HepG2 (cell line): Measurements from ENCODE around the gene SYTL1. TPM values are rescaled to one million over a fixed set of nuclear protein-coding genes. Genes with fewer than 3 reads are reported as not detected.
A peak's percentile ranks its signal among the peaks of the same experiment; 100 is the strongest.

Source experiments
- ARNT ChIP-seq: fragments of 450-650 bp; IDR thresholded peaks from 2 replicates; pipeline ENCODE4 v1.6.1; 2017
- DR1 ChIP-seq: sonication (generic); formaldehyde crosslinking; IDR thresholded peaks from 2 replicates; pipeline ENCODE4 v1.8.0; 2021; ENCODE audit warnings: mild to moderate bottlenecking, missing genetic modification reagents, inconsistent platforms
- EP300 ChIP-seq, 3 experiments: sonication (generic) in 1 of 3; formaldehyde crosslinking in 1 of 3; IDR thresholded peaks; 2 replicates each; pipeline versions ENCODE4 v1.5.1 to v1.6.1; 2011 to 2020; ENCODE audit warnings: low read depth in 2 of 3, low read length in 2 of 3, borderline replicate concordance in 1 of 3, improper control_type of control experiment in 1 of 3, mild to moderate bottlenecking in 1 of 3, missing genetic modification reagents in 1 of 3, moderate library complexity in 1 of 3
- HDAC6 ChIP-seq: fragments of 200-600 bp; sonication (generic); IDR thresholded peaks from 2 replicates; pipeline ENCODE4 v1.7.0; 2017; ENCODE audit warnings: mild to moderate bottlenecking, antibody characterized with exemption, low read length, low read depth
- HES4 ChIP-seq: sonication (generic); formaldehyde crosslinking; IDR thresholded peaks from 2 replicates; pipeline ENCODE4 v1.9.0; 2021; ENCODE audit warnings: mild to moderate bottlenecking, missing genetic modification reagents, borderline replicate concordance
- HOXA7 ChIP-seq: sonication (generic); formaldehyde crosslinking; IDR thresholded peaks from 2 replicates; pipeline ENCODE4 v1.8.1; 2022; ENCODE audit warnings: mild to moderate bottlenecking, missing genetic modification reagents, moderate library complexity
- KDM1A ChIP-seq: IDR thresholded peaks from 2 replicates; pipeline ENCODE4 v1.6.1; 2016; ENCODE audit warnings: missing compliant biosample characterization
- KLF6 ChIP-seq: IDR thresholded peaks from 2 replicates; pipeline ENCODE4 v1.8.0; 2016; ENCODE audit warnings: missing biosample characterization, missing genetic modification reagents
- RCOR2 ChIP-seq: IDR thresholded peaks from 2 replicates; pipeline ENCODE4 v1.6.1; 2016; ENCODE audit warnings: missing biosample characterization, missing genetic modification reagents
- TARDBP ChIP-seq: sonication (generic); formaldehyde crosslinking; IDR thresholded peaks from 2 replicates; pipeline ENCODE4 v1.8.0; 2022; ENCODE audit warnings: mild to moderate bottlenecking, missing genetic modification reagents
- TEAD3 ChIP-seq: optimal IDR thresholded peaks from 2 replicates; pipeline ENCODE3; 2016; ENCODE audit warnings: borderline replicate concordance
- TMF1 ChIP-seq: sonication (generic); formaldehyde crosslinking; IDR thresholded peaks from 2 replicates; pipeline ENCODE4 v1.8.1; 2022; ENCODE audit warnings: low read depth, missing genetic modification reagents
- TRIM24 ChIP-seq: sonication (generic); formaldehyde crosslinking; IDR thresholded peaks from 2 replicates; pipeline ENCODE4 v1.8.0; 2022; ENCODE audit warnings: mild to moderate bottlenecking, missing genetic modification reagents
- ZIK1 ChIP-seq: sonication (generic); formaldehyde crosslinking; IDR thresholded peaks from 2 replicates; pipeline ENCODE4 v1.5.0; 2020; ENCODE audit warnings: mild to moderate bottlenecking, low read depth, missing genetic modification reagents, borderline replicate concordance
- ZNF460 ChIP-seq: sonication (generic); formaldehyde crosslinking; IDR thresholded peaks from 2 replicates; pipeline ENCODE4 v1.5.1; 2020; ENCODE audit warnings: missing genetic modification reagents, mild to moderate bottlenecking, borderline replicate concordance
- polyA plus RNA-seq, 8 experiments: library from polyadenylated mRNA; depleted of rRNA in 3 of 8; stranded (reverse) in 7 of 8; unstranded in 1 of 8; fragments of >200 nt; fragmentation: Illumina TruSeq in 4 of 8; extraction: Trizol in 4 of 8; gene quantifications; 2 replicates each; pipeline versions ENCODE4 v1.2.1 to v1.2.3, GENCODE V29; 2011 to 2016; ENCODE audit warnings: low read depth in 4 of 8, missing spikeins in 1 of 8, mixed read lengths in 1 of 8; ENCODE audit not compliant: insufficient read depth in 1 of 8
- total RNA-seq, 5 experiments: library from RNA; depleted of rRNA; stranded (reverse); fragments of >200 nt; fragmentation: Illumina TruSeq; extraction: Trizol; gene quantifications; 2 replicates each; pipeline ENCODE4 v1.2.3, GENCODE V29; 2016; ENCODE audit warnings: low read depth in 1 of 5
- TF ChIP-seq, protein P1 (sequence below): IDR thresholded peaks from 2 replicates; pipeline ENCODE4 v1.6.1; 2016; ENCODE audit warnings: low read depth, borderline replicate concordance
- TF ChIP-seq, protein P2 (sequence below): IDR thresholded peaks from 2 replicates; pipeline ENCODE4 v1.6.1; 2018; ENCODE audit warnings: missing genetic modification reagents, mild to moderate bottlenecking, missing compliant biosample characterization
- TF ChIP-seq, protein P3 (sequence below): sonication (generic); formaldehyde crosslinking; IDR thresholded peaks from 2 replicates; pipeline ENCODE4 v1.5.0; 2020; ENCODE audit warnings: mild to moderate bottlenecking, missing genetic modification reagents
- TF ChIP-seq, protein P4 (sequence below): sonication (generic); formaldehyde crosslinking; IDR thresholded peaks from 2 replicates; pipeline ENCODE4 v1.5.1; 2020; ENCODE audit warnings: mild to moderate bottlenecking, missing genetic modification reagents, moderate library complexity
- TF ChIP-seq, protein P5 (sequence below): sonication (generic); formaldehyde crosslinking; IDR thresholded peaks from 2 replicates; pipeline ENCODE4 v1.4.0; 2020; ENCODE audit warnings: missing genetic modification reagents, borderline replicate concordance

The SYTL1 gene
- total and polyA plus RNA-seq, 2 of the 13 experiments (the other 11 are each of a cell fraction or from before 2014, with no cell fraction given), result 11.1 to 17.8 TPM

DNA sequence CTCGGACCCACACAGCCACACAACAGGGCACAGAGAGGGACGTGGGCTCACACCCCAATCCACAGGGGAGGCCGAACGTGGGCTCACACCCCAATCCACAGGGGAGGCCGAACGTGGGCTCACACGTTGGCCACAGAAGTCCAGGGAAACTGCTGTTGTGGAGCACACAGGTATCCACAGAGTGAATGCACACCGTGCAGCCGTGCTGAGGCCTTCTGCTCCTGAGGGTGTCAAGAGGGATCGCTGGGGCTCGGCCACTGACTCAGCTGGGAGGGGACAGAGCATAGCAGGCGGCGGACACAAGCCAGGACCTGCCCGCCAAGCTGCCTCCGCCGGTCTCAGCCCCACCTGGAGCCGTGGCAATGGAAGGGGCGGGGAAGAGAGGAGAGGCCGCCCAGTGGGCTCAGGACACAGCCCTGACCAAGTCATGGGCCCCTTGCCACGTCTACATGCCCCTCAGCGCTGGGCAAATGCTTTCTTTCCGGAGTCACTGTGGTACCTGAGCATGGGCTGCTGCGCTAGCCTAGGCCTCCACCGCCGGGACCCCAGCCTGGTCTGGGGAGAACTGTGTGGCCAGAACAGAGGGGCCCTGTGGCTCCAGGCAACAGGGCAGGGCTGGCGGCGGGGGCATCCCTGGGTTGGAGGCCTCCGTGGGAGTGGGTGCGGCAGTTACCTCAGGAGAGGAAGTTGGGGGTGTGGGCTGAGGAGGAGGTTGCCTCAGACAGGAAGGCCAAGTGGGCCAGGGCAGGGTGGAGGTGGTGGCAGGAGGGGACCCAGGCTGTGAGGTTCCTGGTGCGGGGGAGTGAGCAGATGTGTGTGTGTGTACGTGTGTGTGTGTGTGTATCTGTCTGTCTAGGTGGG, 1.2 kb downstream of the SYTL1 start (continued):
- TF ChIP-seq EP300 (IDR thresholded peaks at IDR 0.05; ENCODE audit: low read depth in 2 of 2, low read length in 2 of 2) (no peak), EP300 (CRISPR knock-in tag; IDR thresholded peaks at IDR 0.05; ENCODE audit: borderline replicate concordance) (0 out of 2 replicates have a peak, but pooled peaks have one; percentile 19), ARNT (no peak), KLF6 (CRISPR knock-in tag) (no peak), HES4 (peak; percentile 78; the same call in 1 of the 2 replicates), KDM1A (CRISPR knock-in tag) (no peak), ZNF460 (no peak), TMF1 (no peak), TRIM24 (CRISPR knock-in tag) (no peak), HOXA7 (no peak), TEAD3 (CRISPR knock-in tag) (peak; percentile 13), DR1 (no peak), ZIK1 (CRISPR knock-in tag) (no peak), TARDBP (peak; percentile 80), RCOR2 (CRISPR knock-in tag) (no peak), HDAC6 (no peak)
- TF ChIP-seq, protein P1, sequence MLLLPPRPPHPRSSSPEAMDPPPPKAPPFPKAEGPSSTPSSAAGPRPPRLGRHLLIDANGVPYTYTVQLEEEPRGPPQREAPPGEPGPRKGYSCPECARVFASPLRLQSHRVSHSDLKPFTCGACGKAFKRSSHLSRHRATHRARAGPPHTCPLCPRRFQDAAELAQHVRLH (CRISPR knock-in tag), result no peak
- TF ChIP-seq, protein P2, sequence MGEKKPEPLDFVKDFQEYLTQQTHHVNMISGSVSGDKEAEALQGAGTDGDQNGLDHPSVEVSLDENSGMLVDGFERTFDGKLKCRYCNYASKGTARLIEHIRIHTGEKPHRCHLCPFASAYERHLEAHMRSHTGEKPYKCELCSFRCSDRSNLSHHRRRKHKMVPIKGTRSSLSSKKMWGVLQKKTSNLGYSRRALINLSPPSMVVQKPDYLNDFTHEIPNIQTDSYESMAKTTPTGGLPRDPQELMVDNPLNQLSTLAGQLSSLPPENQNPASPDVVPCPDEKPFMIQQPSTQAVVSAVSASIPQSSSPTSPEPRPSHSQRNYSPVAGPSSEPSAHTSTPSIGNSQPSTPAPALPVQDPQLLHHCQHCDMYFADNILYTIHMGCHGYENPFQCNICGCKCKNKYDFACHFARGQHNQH, result no peak
- TF ChIP-seq, protein P3, sequence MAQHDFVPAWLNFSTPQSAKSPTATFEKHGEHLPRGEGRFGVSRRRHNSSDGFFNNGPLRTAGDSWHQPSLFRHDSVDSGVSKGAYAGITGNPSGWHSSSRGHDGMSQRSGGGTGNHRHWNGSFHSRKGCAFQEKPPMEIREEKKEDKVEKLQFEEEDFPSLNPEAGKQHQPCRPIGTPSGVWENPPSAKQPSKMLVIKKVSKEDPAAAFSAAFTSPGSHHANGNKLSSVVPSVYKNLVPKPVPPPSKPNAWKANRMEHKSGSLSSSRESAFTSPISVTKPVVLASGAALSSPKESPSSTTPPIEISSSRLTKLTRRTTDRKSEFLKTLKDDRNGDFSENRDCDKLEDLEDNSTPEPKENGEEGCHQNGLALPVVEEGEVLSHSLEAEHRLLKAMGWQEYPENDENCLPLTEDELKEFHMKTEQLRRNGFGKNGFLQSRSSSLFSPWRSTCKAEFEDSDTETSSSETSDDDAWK, result no peak
- TF ChIP-seq, protein P4, sequence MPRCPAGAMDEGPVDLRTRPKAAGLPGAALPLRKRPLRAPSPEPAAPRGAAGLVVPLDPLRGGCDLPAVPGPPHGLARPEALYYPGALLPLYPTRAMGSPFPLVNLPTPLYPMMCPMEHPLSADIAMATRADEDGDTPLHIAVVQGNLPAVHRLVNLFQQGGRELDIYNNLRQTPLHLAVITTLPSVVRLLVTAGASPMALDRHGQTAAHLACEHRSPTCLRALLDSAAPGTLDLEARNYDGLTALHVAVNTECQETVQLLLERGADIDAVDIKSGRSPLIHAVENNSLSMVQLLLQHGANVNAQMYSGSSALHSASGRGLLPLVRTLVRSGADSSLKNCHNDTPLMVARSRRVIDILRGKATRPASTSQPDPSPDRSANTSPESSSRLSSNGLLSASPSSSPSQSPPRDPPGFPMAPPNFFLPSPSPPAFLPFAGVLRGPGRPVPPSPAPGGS (CRISPR knock-in tag), result no peak
- TF ChIP-seq, protein P5, sequence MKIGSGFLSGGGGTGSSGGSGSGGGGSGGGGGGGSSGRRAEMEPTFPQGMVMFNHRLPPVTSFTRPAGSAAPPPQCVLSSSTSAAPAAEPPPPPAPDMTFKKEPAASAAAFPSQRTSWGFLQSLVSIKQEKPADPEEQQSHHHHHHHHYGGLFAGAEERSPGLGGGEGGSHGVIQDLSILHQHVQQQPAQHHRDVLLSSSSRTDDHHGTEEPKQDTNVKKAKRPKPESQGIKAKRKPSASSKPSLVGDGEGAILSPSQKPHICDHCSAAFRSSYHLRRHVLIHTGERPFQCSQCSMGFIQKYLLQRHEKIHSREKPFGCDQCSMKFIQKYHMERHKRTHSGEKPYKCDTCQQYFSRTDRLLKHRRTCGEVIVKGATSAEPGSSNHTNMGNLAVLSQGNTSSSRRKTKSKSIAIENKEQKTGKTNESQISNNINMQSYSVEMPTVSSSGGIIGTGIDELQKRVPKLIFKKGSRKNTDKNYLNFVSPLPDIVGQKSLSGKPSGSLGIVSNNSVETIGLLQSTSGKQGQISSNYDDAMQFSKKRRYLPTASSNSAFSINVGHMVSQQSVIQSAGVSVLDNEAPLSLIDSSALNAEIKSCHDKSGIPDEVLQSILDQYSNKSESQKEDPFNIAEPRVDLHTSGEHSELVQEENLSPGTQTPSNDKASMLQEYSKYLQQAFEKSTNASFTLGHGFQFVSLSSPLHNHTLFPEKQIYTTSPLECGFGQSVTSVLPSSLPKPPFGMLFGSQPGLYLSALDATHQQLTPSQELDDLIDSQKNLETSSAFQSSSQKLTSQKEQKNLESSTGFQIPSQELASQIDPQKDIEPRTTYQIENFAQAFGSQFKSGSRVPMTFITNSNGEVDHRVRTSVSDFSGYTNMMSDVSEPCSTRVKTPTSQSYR (CRISPR knock-in tag), result no peak
